ENCODE results near the gene FAT1. TPM values are rescaled to one million over a fixed set of nuclear protein-coding genes. Genes with fewer than 3 reads are reported as not detected.

Gene FAT1
- total RNA-seq, 3 donors from 2014 or later, result 0.45 to 0.90 (median 0.73) TPM

DNA sequence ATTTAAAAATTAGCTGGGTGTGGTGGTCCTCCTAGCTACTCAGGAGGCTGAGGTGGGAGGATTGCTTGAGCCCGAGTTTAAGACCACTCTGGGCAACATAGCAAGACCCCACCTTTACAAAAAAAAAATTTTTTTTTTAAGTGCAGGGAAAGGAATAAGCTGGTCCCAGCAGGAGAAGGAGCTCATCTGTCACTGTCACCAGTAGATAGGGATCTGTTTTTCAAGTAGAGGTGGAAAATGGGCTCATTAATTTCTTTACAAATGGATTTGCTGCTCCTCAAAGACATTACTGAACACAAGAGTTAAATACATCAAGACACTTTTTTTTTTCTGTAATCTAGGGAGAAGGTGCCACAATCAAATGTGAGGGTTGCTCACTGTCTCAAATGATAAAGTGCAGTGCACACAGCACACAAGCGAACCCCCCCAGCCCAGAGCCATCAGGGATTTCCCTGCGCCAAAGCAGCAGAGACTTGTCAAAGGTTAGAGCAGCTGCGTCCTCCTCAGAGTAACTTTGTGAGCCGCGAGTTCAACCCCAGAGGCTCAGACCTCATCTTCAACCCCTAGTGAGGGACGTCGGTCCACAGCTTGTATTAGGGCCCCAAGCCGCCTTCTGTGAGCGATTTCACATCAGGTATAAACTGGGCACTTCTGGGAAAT is 154.0 kb downstream of the FAT1 start:
- no peak for ATAC-seq
- DNase-seq, result no peak
- H3K4me3 Mint-ChIP-seq, result no peak overlapping the region
- H3K4me1 Mint-ChIP-seq (ENCODE audit: low read depth), result no peaks in the 10 kb centered on the region
- H3K9me3 Mint-ChIP-seq, result no peaks in the 10 kb centered on the region
- peaks cover 2% of the 10 kb centered on the region for H3K27me3 Mint-ChIP-seq (ENCODE audit: low read depth)
- no peaks in the 10 kb centered on the region for H3K36me3 Mint-ChIP-seq (ENCODE audit: insufficient read depth)

GRCh38 chr4:186566068-186566467 is 157.6 kb downstream of the FAT1 start:
- H3K27me3 Mint-ChIP-seq (ENCODE audit: low read depth), result peaks cover 2% of the 10 kb centered on the region
- no peak for DNase-seq
- no peaks in the 10 kb centered on the region for H3K9me3 Mint-ChIP-seq
- H3K36me3 Mint-ChIP-seq (ENCODE audit: insufficient read depth), result no peaks in the 10 kb centered on the region
- no peak for ATAC-seq
- H3K4me1 Mint-ChIP-seq (ENCODE audit: low read depth), result no peaks in the 10 kb centered on the region
- no peak overlapping the region for H3K4me3 Mint-ChIP-seq

GRCh38 chr4:186563761-186564160 is 159.9 kb downstream of the FAT1 start:
- no peaks in the 10 kb centered on the region for H3K4me1 Mint-ChIP-seq (ENCODE audit: low read depth)
- H3K36me3 Mint-ChIP-seq (ENCODE audit: insufficient read depth), result no peaks in the 10 kb centered on the region
- DNase-seq (no peak), ATAC-seq (no peak)
- H3K27me3 Mint-ChIP-seq (ENCODE audit: low read depth), result no peaks in the 10 kb centered on the region
- H3K9me3 Mint-ChIP-seq, result no peaks in the 10 kb centered on the region
- no peak overlapping the region for H3K4me3 Mint-ChIP-seq

GRCh38 chr4:186561748-186562147 is 161.9 kb downstream of the FAT1 start:
- Mint-ChIP-seq H3K4me3 (no peak overlapping the region), H3K36me3 (ENCODE audit: insufficient read depth) (no peaks in the 10 kb centered on the region), H3K4me1 (ENCODE audit: low read depth) (no peaks in the 10 kb centered on the region), H3K9me3 (no peaks in the 10 kb centered on the region), H3K27me3 (ENCODE audit: low read depth) (no peaks in the 10 kb centered on the region)
- DNase-seq, result no peak
- ATAC-seq, result no peak

- Mint-ChIP-seq H3K36me3 (ENCODE audit: insufficient read depth) (no peaks in the 10 kb centered on the region), H3K27me3 (ENCODE audit: low read depth) (peaks cover 5% of the 10 kb centered on the region), H3K9me3 (no peaks in the 10 kb centered on the region), H3K4me1 (ENCODE audit: low read depth) (no peaks in the 10 kb centered on the region), H3K4me3 (no peak overlapping the region)
- DNase-seq (no peak), ATAC-seq (no peak)
Observed at GRCh38 chr4:186560647-186561046, 163.0 kb downstream of the FAT1 start.

GRCh38 chr4:186557486-186557885 is 166.2 kb downstream of the FAT1 start:
- H3K36me3 Mint-ChIP-seq (ENCODE audit: insufficient read depth), result no peaks in the 10 kb centered on the region
- ATAC-seq, result no peak
- peaks cover 20% of the 10 kb centered on the region for H3K27me3 Mint-ChIP-seq (ENCODE audit: low read depth)
- DNase-seq, result no peak
- no peaks in the 10 kb centered on the region for H3K9me3 Mint-ChIP-seq
- H3K4me1 Mint-ChIP-seq (ENCODE audit: low read depth), result no peaks in the 10 kb centered on the region
- no peak overlapping the region for H3K4me3 Mint-ChIP-seq

- H3K27me3 Mint-ChIP-seq (ENCODE audit: low read depth), result peaks cover 20% of the 10 kb centered on the region
- no peaks in the 10 kb centered on the region for H3K4me1 Mint-ChIP-seq (ENCODE audit: low read depth)
- ATAC-seq, result no peak
- H3K36me3 Mint-ChIP-seq (ENCODE audit: insufficient read depth), result no peaks in the 10 kb centered on the region
- DNase-seq, result no peak
- H3K4me3 Mint-ChIP-seq, result no peak overlapping the region
- H3K9me3 Mint-ChIP-seq, result no peaks in the 10 kb centered on the region
Observed at GRCh38 chr4:186557061-186557460, 166.6 kb downstream of the FAT1 start.

DNA sequence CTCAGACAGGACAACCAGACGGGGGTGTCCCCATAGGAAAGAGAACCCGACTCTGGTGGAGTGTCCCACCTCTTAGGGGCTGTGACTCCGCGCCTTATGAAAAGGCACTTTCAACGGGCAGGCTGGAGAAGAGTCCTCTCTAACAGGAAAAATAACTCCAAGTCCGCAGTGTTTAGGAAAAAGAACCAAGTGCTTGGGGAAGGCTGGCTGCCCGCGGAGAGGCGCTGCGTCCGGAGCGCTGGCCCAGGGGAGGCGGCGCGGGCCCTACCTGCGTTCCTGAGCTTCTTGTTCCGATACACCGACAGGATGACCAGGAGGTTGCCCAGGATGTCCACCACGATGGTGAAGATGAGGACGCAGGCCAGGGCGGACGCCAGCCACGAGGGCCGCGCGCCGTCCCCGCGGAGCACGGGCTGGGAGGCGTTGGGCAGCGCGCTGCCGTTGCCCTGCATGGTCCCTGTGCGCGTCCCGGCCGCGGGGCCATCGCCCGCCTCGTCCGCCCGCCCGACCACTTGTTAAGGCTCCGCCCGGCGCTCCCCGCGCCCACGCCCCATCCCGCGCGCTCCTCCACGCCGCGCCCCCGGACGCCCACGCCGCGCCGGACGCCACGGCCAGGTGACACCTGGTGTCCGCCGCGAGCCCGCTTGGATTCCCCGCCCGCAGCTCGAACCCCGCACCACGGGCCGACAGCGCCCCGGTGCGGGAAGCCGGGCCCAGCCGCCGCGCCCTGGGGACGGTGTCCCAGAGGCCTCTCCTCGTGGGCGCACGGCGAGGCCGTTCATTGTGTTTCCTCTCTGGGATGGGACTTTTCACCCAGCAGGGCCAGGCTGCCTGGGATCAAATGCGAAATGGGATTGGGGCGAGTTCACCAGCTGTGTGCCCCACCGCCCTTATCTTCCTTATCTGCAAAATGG is 168.5 kb downstream of the FAT1 start, which contains the start of gene MTNR1A:
MTNR1A (minus strand) TSS at position 654 of the 914 bp plus-strand sequence; CDS start at position 452, 202 bp downstream.
- Mint-ChIP-seq H3K36me3 (ENCODE audit: insufficient read depth) (no peaks in the 10 kb centered on the region), H3K4me1 (ENCODE audit: low read depth) (no peaks in the 10 kb centered on the region), H3K4me3 (no peak within 1 kb of the TSS), H3K27me3 (ENCODE audit: low read depth) (peaks cover 20% of the 10 kb centered on the region), H3K9me3 (no peaks in the 10 kb centered on the region)
- DNase-seq (no peak), ATAC-seq (no peak)

- Mint-ChIP-seq H3K4me1 (ENCODE audit: low read depth) (no peaks in the 10 kb centered on the region), H3K4me3 (no peak overlapping the region), H3K36me3 (ENCODE audit: insufficient read depth) (no peaks in the 10 kb centered on the region), H3K27me3 (ENCODE audit: low read depth) (peaks cover 20% of the 10 kb centered on the region), H3K9me3 (no peaks in the 10 kb centered on the region)
- DNase-seq, result no peak
- ATAC-seq, result no peak
Observed at GRCh38 chr4:186554539-186554913, 169.1 kb downstream of the FAT1 start.

DNA sequence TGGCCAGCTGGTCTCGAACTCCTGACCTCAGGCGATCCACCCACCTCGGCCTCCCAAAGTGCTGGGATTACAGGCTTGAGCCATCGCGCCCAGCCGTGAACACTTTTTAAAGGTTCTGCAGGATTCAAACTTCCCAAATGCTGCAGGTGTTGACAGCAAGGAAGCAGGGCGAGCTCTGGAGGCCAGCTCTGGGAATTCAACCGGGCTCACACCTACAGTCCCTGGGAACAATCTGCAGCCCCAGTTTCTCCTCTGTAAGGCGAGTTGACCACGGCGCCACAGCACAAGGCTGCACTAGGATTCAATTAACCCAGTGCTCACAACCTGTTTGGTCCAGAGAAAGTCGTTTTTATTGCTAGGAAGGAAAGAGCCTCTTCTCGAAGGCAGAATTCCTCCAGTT is 169.9 kb downstream of the FAT1 start:
- DNase-seq (no peak), ATAC-seq (no peak)
- H3K4me3 Mint-ChIP-seq, result no peak overlapping the region
- H3K27me3 Mint-ChIP-seq (ENCODE audit: low read depth), result peaks cover 20% of the 10 kb centered on the region
- no peaks in the 10 kb centered on the region for H3K9me3 Mint-ChIP-seq
- H3K4me1 Mint-ChIP-seq (ENCODE audit: low read depth), result no peaks in the 10 kb centered on the region
- H3K36me3 Mint-ChIP-seq (ENCODE audit: insufficient read depth), result no peaks in the 10 kb centered on the region

GRCh38 chr4:186551849-186552248 is 171.8 kb downstream of the FAT1 start:
- no peaks in the 10 kb centered on the region for H3K4me1 Mint-ChIP-seq (ENCODE audit: low read depth)
- DNase-seq, result no peak

GRCh38 chr4:186545436-186545835 is 178.2 kb downstream of the FAT1 start:
- H3K36me3 Mint-ChIP-seq (ENCODE audit: insufficient read depth), result no peaks in the 10 kb centered on the region
- ATAC-seq, result no peak

More at GRCh38 chr4:186551849-186552248, 171.8 kb downstream of the FAT1 start:
- no peak overlapping the region for H3K4me3 Mint-ChIP-seq
- ATAC-seq, result no peak
- peaks cover 20% of the 10 kb centered on the region for H3K27me3 Mint-ChIP-seq (ENCODE audit: low read depth)
- no peaks in the 10 kb centered on the region for H3K9me3 Mint-ChIP-seq
- no peaks in the 10 kb centered on the region for H3K36me3 Mint-ChIP-seq (ENCODE audit: insufficient read depth)

GRCh38 chr4:186543206-186543605 is 180.4 kb downstream of the FAT1 start:
- DNase-seq (no peak), ATAC-seq (no peak)
- Mint-ChIP-seq H3K4me1 (ENCODE audit: low read depth) (no peaks in the 10 kb centered on the region), H3K4me3 (no peak overlapping the region), H3K27me3 (ENCODE audit: low read depth) (no peaks in the 10 kb centered on the region), H3K36me3 (ENCODE audit: insufficient read depth) (no peaks in the 10 kb centered on the region), H3K9me3 (peaks cover 9% of the 10 kb centered on the region)

More at GRCh38 chr4:186545436-186545835, 178.2 kb downstream of the FAT1 start:
- H3K4me1 Mint-ChIP-seq (ENCODE audit: low read depth), result no peaks in the 10 kb centered on the region
- H3K27me3 Mint-ChIP-seq (ENCODE audit: low read depth), result no peaks in the 10 kb centered on the region
- DNase-seq, result no peak
- peaks cover 9% of the 10 kb centered on the region for H3K9me3 Mint-ChIP-seq
- no peak overlapping the region for H3K4me3 Mint-ChIP-seq

- Mint-ChIP-seq H3K9me3 (peaks cover 9% of the 10 kb centered on the region), H3K4me3 (no peak overlapping the region)
Observed at GRCh38 chr4:186541801-186542200, 181.9 kb downstream of the FAT1 start.

More at GRCh38 chr4:186541801-186542200, 181.9 kb downstream of the FAT1 start:
- ATAC-seq, result no peak
- H3K27me3 Mint-ChIP-seq (ENCODE audit: low read depth), result no peaks in the 10 kb centered on the region
- no peaks in the 10 kb centered on the region for H3K4me1 Mint-ChIP-seq (ENCODE audit: low read depth)
- no peaks in the 10 kb centered on the region for H3K36me3 Mint-ChIP-seq (ENCODE audit: insufficient read depth)
- no peak for DNase-seq
